Forelimb muscle (tissue), 1 donor: Measurements from ENCODE around the gene HSPA1A. TPM values are rescaled to one million over a fixed set of nuclear protein-coding genes. Genes with fewer than 3 reads are reported as not detected.
"Not testable (repeated sequence)": the region's sequence is repeated elsewhere in the genome, so short reads cannot be mapped to it uniquely, and the experiment has no call there.

Experiments used
- DNase-seq: peaks from one replicate; pipeline ENCODE4 v3.0.0-alpha.2; 2013; ENCODE audit warnings: low read depth
- polyA plus RNA-seq: library from polyadenylated mRNA; unstranded; fragments of 120-200 nt; gene quantifications from one replicate; pipeline ENCODE4 v1.2.1, GENCODE V29; 2013; ENCODE audit not compliant: insufficient read length

Gene HSPA1A
- polyA plus RNA-seq, 1 donor: 72.3 TPM

- DNase-seq: no peak
Measured at GRCh38 chr6:31836474-31837368, 21.4 kb downstream of the HSPA1A start.

- no peak for DNase-seq
Measured at GRCh38 chr6:31837369-31838113, 22.2 kb downstream of the HSPA1A start.

GRCh38 chr6:31838114-31838553 lies 22.8 kb downstream of the HSPA1A start:
- not testable (repeated sequence) for DNase-seq

- no peak for DNase-seq
Measured at GRCh38 chr6:31838968-31839367, 23.6 kb downstream of the HSPA1A start.

- not testable (repeated sequence) for DNase-seq
Measured at GRCh38 chr6:31839779-31840126, 24.4 kb downstream of the HSPA1A start.

- no peak for DNase-seq
Measured at GRCh38 chr6:31842053-31842452, 26.7 kb downstream of the HSPA1A start.

- no peak for DNase-seq
Measured at GRCh38 chr6:31844507-31844906, 29.2 kb downstream of the HSPA1A start.

GRCh38 chr6:31847276-31847978 lies 32.1 kb downstream of the HSPA1A start:
- no peak for DNase-seq

GRCh38 chr6:31850765-31851484 lies 35.6 kb downstream of the HSPA1A start:
- DNase-seq: no peak

GRCh38 chr6:31851485-31851832 lies 36.1 kb downstream of the HSPA1A start:
- no peak for DNase-seq

- not testable (repeated sequence) for DNase-seq
Measured at GRCh38 chr6:31851980-31852718, 36.8 kb downstream of the HSPA1A start.

- DNase-seq: not testable (repeated sequence)
Measured at GRCh38 chr6:31857774-31858173, 42.4 kb downstream of the HSPA1A start.

- DNase-seq: no peak
Measured at GRCh38 chr6:31858707-31859106, 43.4 kb downstream of the HSPA1A start.

- DNase-seq: no peak
Measured at GRCh38 chr6:31859923-31860322, 44.6 kb downstream of the HSPA1A start.

- DNase-seq: no peak
Measured at GRCh38 chr6:31860349-31860748, 45.0 kb downstream of the HSPA1A start.

- no peak for DNase-seq
Measured at GRCh38 chr6:31861150-31861549, 45.8 kb downstream of the HSPA1A start.

GRCh38 chr6:31861919-31862343 lies 46.6 kb downstream of the HSPA1A start:
- no peak for DNase-seq

GRCh38 chr6:31862344-31863235 lies 47.2 kb downstream of the HSPA1A start, which contains the start of gene NEU1:
NEU1 (minus strand) TSS chr6:31862821; CDS start chr6:31862776, 45 bp downstream.
- DNase-seq: peak; percentile 99

- not testable (repeated sequence) for DNase-seq
Measured at GRCh38 chr6:31864123-31864562, 48.8 kb downstream of the HSPA1A start.

GRCh38 chr6:31864818-31865204 lies 49.5 kb downstream of the HSPA1A start:
- DNase-seq: no peak
